ENCODE results near the gene RND1.

The RND1 gene

GRCh38 chr12:48827513-48828096, 38.1 kb downstream of the RND1 start:
- no peak for DNase-seq (ENCODE audit: low read depth)
- no peak for TF ChIP-seq CTCF (IDR thresholded peaks at IDR 0.05; ENCODE audit: low read length, missing control alignments)
- H3K4me3 ChIP-seq (replicated peaks; ENCODE audit: low read depth, low read length) = no peak overlapping the region

GRCh38 chr12:48827026-48827425, 38.6 kb downstream of the RND1 start:
- no peak overlapping the region for H3K4me3 ChIP-seq (replicated peaks; ENCODE audit: low read depth, low read length)
- DNase-seq (ENCODE audit: low read depth) = no peak
- TF ChIP-seq CTCF (IDR thresholded peaks at IDR 0.05; ENCODE audit: low read length, missing control alignments) = no peak

- DNase-seq (ENCODE audit: low read depth) = no peak
- H3K4me3 ChIP-seq (replicated peaks; ENCODE audit: low read depth, low read length) = no peak overlapping the region
- TF ChIP-seq CTCF (IDR thresholded peaks at IDR 0.05; ENCODE audit: low read length, missing control alignments) = no peak
Measured at GRCh38 chr12:48826209-48826855, 39.3 kb downstream of the RND1 start.

- no peak overlapping the region for H3K4me3 ChIP-seq (replicated peaks; ENCODE audit: low read depth, low read length)
- DNase-seq (ENCODE audit: low read depth) = no peak
- TF ChIP-seq CTCF (IDR thresholded peaks at IDR 0.05; ENCODE audit: low read length, missing control alignments) = no peak
Measured at GRCh38 chr12:48824905-48825304, 40.8 kb downstream of the RND1 start.

GRCh38 chr12:48824112-48824511, 41.6 kb downstream of the RND1 start:
- H3K4me3 ChIP-seq (replicated peaks; ENCODE audit: low read depth, low read length) = no peak overlapping the region
- DNase-seq (ENCODE audit: low read depth) = no peak
- no peak for TF ChIP-seq CTCF (IDR thresholded peaks at IDR 0.05; ENCODE audit: low read length, missing control alignments)

GRCh38 chr12:48823281-48823680, 42.4 kb downstream of the RND1 start:
- no peak for DNase-seq (ENCODE audit: low read depth)
- TF ChIP-seq CTCF (IDR thresholded peaks at IDR 0.05; ENCODE audit: low read length, missing control alignments) = no peak
- no peak overlapping the region for H3K4me3 ChIP-seq (replicated peaks; ENCODE audit: low read depth, low read length)

GRCh38 chr12:48822711-48823110, 43.0 kb downstream of the RND1 start:
- DNase-seq (ENCODE audit: low read depth) = no peak
- no peak overlapping the region for H3K4me3 ChIP-seq (replicated peaks; ENCODE audit: low read depth, low read length)
- no peak for TF ChIP-seq CTCF (IDR thresholded peaks at IDR 0.05; ENCODE audit: low read length, missing control alignments)

Measured in fibroblast of pulmonary artery (primary cell).